ENCODE measurements around the gene KLF7. TPM values are rescaled to one million over a fixed set of nuclear protein-coding genes. Genes with fewer than 3 reads are reported as not detected.

The KLF7 gene
- total RNA-seq, 1 experiment from 2014 or later: 5.5 TPM

- in situ Hi-C loops (cut with HindIII; ENCODE audit: low pct_unique_long_range_greater_than_20kb, low sequenced_read_pairs): no loop called here
- no peak for DNase-seq (ENCODE audit: low read depth)
These were observed 53.0 kb downstream of the KLF7 start for GRCh38 chr2:207112785-207113184.

GRCh38 chr2:207112383-207112782, 53.4 kb downstream of the KLF7 start:
- in situ Hi-C loops (cut with HindIII; ENCODE audit: low pct_unique_long_range_greater_than_20kb, low sequenced_read_pairs): no loop called here
- DNase-seq (ENCODE audit: low read depth): no peak

- in situ Hi-C loops (cut with HindIII; ENCODE audit: low pct_unique_long_range_greater_than_20kb, low sequenced_read_pairs): no loop called here
- DNase-seq (ENCODE audit: low read depth): no peak
These were observed 54.0 kb downstream of the KLF7 start for GRCh38 chr2:207111757-207112156.

- in situ Hi-C loops (cut with HindIII; ENCODE audit: low pct_unique_long_range_greater_than_20kb, low sequenced_read_pairs): no loop called here
These were observed 55.0 kb downstream of the KLF7 start for GRCh38 chr2:207110715-207111114.

GRCh38 chr2:207110310-207110709, 55.4 kb downstream of the KLF7 start:
- no peak for DNase-seq (ENCODE audit: low read depth)
- in situ Hi-C loops (cut with HindIII; ENCODE audit: low pct_unique_long_range_greater_than_20kb, low sequenced_read_pairs): no loop called here

More at GRCh38 chr2:207110715-207111114, 55.0 kb downstream of the KLF7 start:
- DNase-seq (ENCODE audit: low read depth): no peak

GRCh38 chr2:207109768-207110167, 56.0 kb downstream of the KLF7 start:
- no peak for DNase-seq (ENCODE audit: low read depth)

GRCh38 chr2:207108440-207108839, 57.3 kb downstream of the KLF7 start:
- in situ Hi-C loops (cut with HindIII; ENCODE audit: low pct_unique_long_range_greater_than_20kb, low sequenced_read_pairs): no loop called here
- DNase-seq (ENCODE audit: low read depth): no peak

More at GRCh38 chr2:207109768-207110167, 56.0 kb downstream of the KLF7 start:
- in situ Hi-C loops (cut with HindIII; ENCODE audit: low pct_unique_long_range_greater_than_20kb, low sequenced_read_pairs): no loop called here

- in situ Hi-C loops (cut with HindIII; ENCODE audit: low pct_unique_long_range_greater_than_20kb, low sequenced_read_pairs): no loop called here
These were observed 58.2 kb downstream of the KLF7 start for GRCh38 chr2:207107551-207107950.

GRCh38 chr2:207107131-207107530, 58.6 kb downstream of the KLF7 start:
- DNase-seq (ENCODE audit: low read depth): no peak
- in situ Hi-C loops (cut with HindIII; ENCODE audit: low pct_unique_long_range_greater_than_20kb, low sequenced_read_pairs): no loop called here

More at GRCh38 chr2:207107551-207107950, 58.2 kb downstream of the KLF7 start:
- no peak for DNase-seq (ENCODE audit: low read depth)

GRCh38 chr2:207103132-207103531, 62.6 kb downstream of the KLF7 start:
- in situ Hi-C loops (cut with HindIII; ENCODE audit: low pct_unique_long_range_greater_than_20kb, low sequenced_read_pairs): no loop called here
- no peak for DNase-seq (ENCODE audit: low read depth)

- no peak for DNase-seq (ENCODE audit: low read depth)
- in situ Hi-C loops (cut with HindIII; ENCODE audit: low pct_unique_long_range_greater_than_20kb, low sequenced_read_pairs): no loop called here
These were observed 63.8 kb downstream of the KLF7 start for GRCh38 chr2:207101984-207102383.

GRCh38 chr2:207097278-207097677, 68.5 kb downstream of the KLF7 start:
- in situ Hi-C loops (cut with HindIII; ENCODE audit: low pct_unique_long_range_greater_than_20kb, low sequenced_read_pairs): no loop called here
- DNase-seq (ENCODE audit: low read depth): no peak

- in situ Hi-C loops (cut with HindIII; ENCODE audit: low pct_unique_long_range_greater_than_20kb, low sequenced_read_pairs): no loop called here
- DNase-seq (ENCODE audit: low read depth): no peak
These were observed 69.8 kb downstream of the KLF7 start for GRCh38 chr2:207095963-207096362.

- DNase-seq (ENCODE audit: low read depth): no peak
- in situ Hi-C loops (cut with HindIII; ENCODE audit: low pct_unique_long_range_greater_than_20kb, low sequenced_read_pairs): no loop called here
These were observed 72.5 kb downstream of the KLF7 start for GRCh38 chr2:207093234-207093633.

- no peak for DNase-seq (ENCODE audit: low read depth)
- in situ Hi-C loops (cut with HindIII; ENCODE audit: low pct_unique_long_range_greater_than_20kb, low sequenced_read_pairs): no loop called here
These were observed 72.9 kb downstream of the KLF7 start for GRCh38 chr2:207092818-207093217.

GRCh38 chr2:207091928-207092327, 73.8 kb downstream of the KLF7 start:
- no peak for DNase-seq (ENCODE audit: low read depth)
- in situ Hi-C loops (cut with HindIII; ENCODE audit: low pct_unique_long_range_greater_than_20kb, low sequenced_read_pairs): no loop called here

GRCh38 chr2:207091176-207091575, 74.6 kb downstream of the KLF7 start:
- in situ Hi-C loops (cut with HindIII; ENCODE audit: low pct_unique_long_range_greater_than_20kb, low sequenced_read_pairs): no loop called here
- no peak for DNase-seq (ENCODE audit: low read depth)

GRCh38 chr2:207090389-207090788, 75.4 kb downstream of the KLF7 start:
- no peak for DNase-seq (ENCODE audit: low read depth)
- in situ Hi-C loops (cut with HindIII; ENCODE audit: low pct_unique_long_range_greater_than_20kb, low sequenced_read_pairs): no loop called here

GRCh38 chr2:207088839-207089238, 76.9 kb downstream of the KLF7 start:
- no peak for DNase-seq (ENCODE audit: low read depth)
- in situ Hi-C loops (cut with HindIII; ENCODE audit: low pct_unique_long_range_greater_than_20kb, low sequenced_read_pairs): no loop called here

- DNase-seq (ENCODE audit: low read depth): no peak
- in situ Hi-C loops (cut with HindIII; ENCODE audit: low pct_unique_long_range_greater_than_20kb, low sequenced_read_pairs): no loop called here
These were observed 77.5 kb downstream of the KLF7 start for GRCh38 chr2:207088276-207088675.

Measured in Caki2 (cell line).